ENCODE results near the gene U2AF1. TPM values are rescaled to one million over a fixed set of nuclear protein-coding genes. Genes with fewer than 3 reads are reported as not detected.
"Not testable (repeated sequence)": the region's sequence is repeated elsewhere in the genome, so short reads cannot be mapped to it uniquely, and the experiment has no call there.

The U2AF1 gene
- total and polyA plus RNA-seq, 2 of the 8 experiments (the other 6 are each of a cell fraction or from before 2014, with no cell fraction given): 60.0 to 74.6 TPM

- H3K36me3 ChIP-seq (ENCODE audit: control insufficient read depth in 2 of 4, insufficient read depth in 4 of 4, low read length in 3 of 4); H3K4ac ChIP-seq (replicated peaks; ENCODE audit: insufficient read length, low read depth, low read length); POLR2A ChIA-PET (ENCODE audit: partially characterized antibody); H3K4me1 ChIP-seq (replicated peaks in 1 of 4; ENCODE audit: control insufficient read depth in 3 of 4, insufficient read depth in 4 of 4, low read length in 3 of 4); H3K27me3 ChIP-seq (replicated peaks in 1 of 4; ENCODE audit: control insufficient read depth in 3 of 4, extremely low read depth in 1 of 4, insufficient read depth in 3 of 4, low read length in 3 of 4); H4K5ac ChIP-seq (ENCODE audit: insufficient read length, low read depth, low read length); H3K18ac ChIP-seq (ENCODE audit: extremely low read depth, low read length); H3K23ac ChIP-seq (ENCODE audit: insufficient read length); H3K14ac ChIP-seq (ENCODE audit: insufficient read length); FAIRE-seq; H4K91ac ChIP-seq (replicated peaks; ENCODE audit: insufficient read length, low read length); CTCF ChIA-PET (ENCODE audit: partially characterized antibody); H2AFZ ChIP-seq (ENCODE audit: low read length); H2BK15ac ChIP-seq (ENCODE audit: low read length); H3K79me1 ChIP-seq (ENCODE audit: low read depth, low read length); H3K79me2 ChIP-seq (ENCODE audit: control insufficient read depth in 1 of 2, insufficient read depth in 2 of 2, low read length in 2 of 2); H3K9me3 ChIP-seq (ENCODE audit: insufficient read depth in 2 of 2, low read depth in 1 of 2, low read length in 1 of 2); H2BK120ac ChIP-seq (replicated peaks; ENCODE audit: low read depth, low read length); H3K9ac ChIP-seq (replicated peaks in 1 of 4; ENCODE audit: extremely low read depth in 1 of 4, low read depth in 3 of 4, low read length in 3 of 4); H4K20me1 ChIP-seq (replicated peaks in 1 of 2; ENCODE audit: control insufficient read depth in 1 of 2, insufficient read depth in 2 of 2, low read length in 2 of 2); H3K56ac ChIP-seq (replicated peaks; ENCODE audit: insufficient read length, low read depth, low read length); H2BK5ac ChIP-seq (ENCODE audit: low read depth, low read length); H3K23me2 ChIP-seq (ENCODE audit: low read depth, low read length); H3K4me2 ChIP-seq (ENCODE audit: insufficient read depth in 1 of 2, low read depth in 2 of 2, low read length in 2 of 2); H2AK5ac ChIP-seq (ENCODE audit: low read depth, low read length); H3K4me3 ChIP-seq (ENCODE audit: extremely low read depth in 1 of 4, insufficient read depth in 2 of 4, low read depth in 3 of 4, low read length in 4 of 4); DNase-seq (ENCODE audit: low read depth in 1 of 2, low spot score in 2 of 2); H2BK20ac ChIP-seq (ENCODE audit: low read length); H3K27ac ChIP-seq (ENCODE audit: low read depth, low read length); H4K8ac ChIP-seq (ENCODE audit: extremely low read depth, insufficient read depth, low read length); H2BK12ac ChIP-seq (ENCODE audit: low read depth, low read length): not testable (repeated sequence)
- WGBS, 2 experiments (ENCODE audit: extremely low coverage in 1 of 2, insufficient coverage in 1 of 2, insufficient read length in 1 of 2, insufficient replicate concordance in 2 of 2, low coverage in 1 of 2, low lambda C conversion rate in 2 of 2, missing lambda C conversion rate in 1 of 2): no CpG with 5 or more reads among the region's 17 CpGs
These were observed 396 bp upstream of the U2AF1 start for GRCh38 chr21:43107794-43108137.

- H2AK5ac ChIP-seq (ENCODE audit: low read depth, low read length): not testable (repeated sequence)
These were observed 2.7 kb downstream of the U2AF1 start for GRCh38 chr21:43104642-43105041.

More at GRCh38 chr21:43104642-43105041, 2.7 kb downstream of the U2AF1 start:
- H3K9ac ChIP-seq (replicated peaks in 1 of 4; ENCODE audit: extremely low read depth in 1 of 4, low read depth in 3 of 4, low read length in 3 of 4); H3K56ac ChIP-seq (replicated peaks; ENCODE audit: insufficient read length, low read depth, low read length); H3K14ac ChIP-seq (ENCODE audit: insufficient read length); H2BK12ac ChIP-seq (ENCODE audit: low read depth, low read length); H3K27me3 ChIP-seq (replicated peaks in 1 of 4; ENCODE audit: control insufficient read depth in 3 of 4, extremely low read depth in 1 of 4, insufficient read depth in 3 of 4, low read length in 3 of 4); H2BK20ac ChIP-seq (ENCODE audit: low read length); H3K23ac ChIP-seq (ENCODE audit: insufficient read length); FAIRE-seq; H4K8ac ChIP-seq (ENCODE audit: extremely low read depth, insufficient read depth, low read length); H2BK120ac ChIP-seq (replicated peaks; ENCODE audit: low read depth, low read length); H3K79me1 ChIP-seq (ENCODE audit: low read depth, low read length); POLR2A ChIA-PET (ENCODE audit: partially characterized antibody); H3K18ac ChIP-seq (ENCODE audit: extremely low read depth, low read length); H3K79me2 ChIP-seq (ENCODE audit: control insufficient read depth in 1 of 2, insufficient read depth in 2 of 2, low read length in 2 of 2); H3K4me2 ChIP-seq (ENCODE audit: insufficient read depth in 1 of 2, low read depth in 2 of 2, low read length in 2 of 2); H3K4me1 ChIP-seq (replicated peaks in 1 of 4; ENCODE audit: control insufficient read depth in 3 of 4, insufficient read depth in 4 of 4, low read length in 3 of 4); H3K4me3 ChIP-seq (ENCODE audit: extremely low read depth in 1 of 4, insufficient read depth in 2 of 4, low read depth in 3 of 4, low read length in 4 of 4); H2BK5ac ChIP-seq (ENCODE audit: low read depth, low read length); H3K36me3 ChIP-seq (ENCODE audit: control insufficient read depth in 2 of 4, insufficient read depth in 4 of 4, low read length in 3 of 4); H2BK15ac ChIP-seq (ENCODE audit: low read length); H3K23me2 ChIP-seq (ENCODE audit: low read depth, low read length); CTCF ChIA-PET (ENCODE audit: partially characterized antibody); DNase-seq (ENCODE audit: low read depth in 1 of 2, low spot score in 2 of 2); H4K91ac ChIP-seq (replicated peaks; ENCODE audit: insufficient read length, low read length); H3K9me3 ChIP-seq (ENCODE audit: insufficient read depth in 2 of 2, low read depth in 1 of 2, low read length in 1 of 2); H3K27ac ChIP-seq (ENCODE audit: low read depth, low read length); H2AFZ ChIP-seq (ENCODE audit: low read length); H3K4ac ChIP-seq (replicated peaks; ENCODE audit: insufficient read length, low read depth, low read length); H4K20me1 ChIP-seq (replicated peaks in 1 of 2; ENCODE audit: control insufficient read depth in 1 of 2, insufficient read depth in 2 of 2, low read length in 2 of 2); H4K5ac ChIP-seq (ENCODE audit: insufficient read length, low read depth, low read length): not testable (repeated sequence)
- WGBS, 2 experiments (ENCODE audit: extremely low coverage in 1 of 2, insufficient coverage in 1 of 2, insufficient read length in 1 of 2, insufficient replicate concordance in 2 of 2, low coverage in 1 of 2, low lambda C conversion rate in 2 of 2, missing lambda C conversion rate in 1 of 2): 97% methylated on average over 2 of the region's 5 CpGs; no CpG with 5 or more reads in 1 of the 2 experiments
